Measurements from ENCODE around the gene DISP3. TPM values are rescaled to one million over a fixed set of nuclear protein-coding genes. Genes with fewer than 3 reads are reported as not detected.

Gene DISP3
- polyA plus RNA-seq, 1 experiment, result 0.02 TPM

DNA sequence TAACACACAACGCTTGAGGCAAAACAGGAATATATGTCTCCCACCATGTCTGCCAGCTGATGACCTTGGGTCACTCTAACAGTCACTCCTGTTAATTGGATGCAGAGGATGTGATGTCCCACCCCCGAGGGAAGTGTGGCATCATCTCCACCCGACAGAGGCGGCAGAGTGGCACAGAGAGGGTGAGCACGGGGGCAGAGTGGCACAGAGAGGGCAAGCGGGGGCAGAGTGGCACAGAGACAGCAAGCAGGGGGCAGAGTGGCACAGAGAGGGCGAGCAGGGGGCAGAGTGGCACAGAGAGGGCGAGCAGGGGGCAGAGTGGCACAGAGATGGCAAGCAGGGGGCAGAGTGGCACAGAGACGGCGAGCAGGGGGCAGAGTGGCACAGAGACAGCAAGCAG, 44.3 kb downstream of the DISP3 start:
- no peak for TF ChIP-seq CTCF (IDR thresholded peaks at IDR 0.05; ENCODE audit: low read depth, low read length)
- ChIA-PET POLR2A (no interaction called here), CTCF (no interaction called here)
- no peak overlapping the region for H3K27ac ChIP-seq (ENCODE audit: low read depth, low read length)
- H3K9me3 ChIP-seq (ENCODE audit: control insufficient read depth, insufficient read depth, low read length), result no peaks in the 10 kb centered on the region
- DNase-seq (ENCODE audit: low read depth, low spot score), result no peak
- no peaks in the 10 kb centered on the region for H3K27me3 ChIP-seq (ENCODE audit: control insufficient read depth, insufficient read depth, low read length)
- H3K4me3 ChIP-seq (ENCODE audit: low read depth, low read length), result no peak overlapping the region

- Histone ChIP-seq H3K4me3 (ENCODE audit: low read depth, low read length) (no peak overlapping the region), H3K27me3 (ENCODE audit: control insufficient read depth, insufficient read depth, low read length) (no peaks in the 10 kb centered on the region), H3K27ac (ENCODE audit: low read depth, low read length) (no peak overlapping the region), H3K9me3 (ENCODE audit: control insufficient read depth, insufficient read depth, low read length) (no peaks in the 10 kb centered on the region)
- CTCF ChIA-PET, result no interaction called here
- POLR2A ChIA-PET, result no interaction called here
- TF ChIP-seq CTCF (IDR thresholded peaks at IDR 0.05; ENCODE audit: low read depth, low read length), result no peak
- no peak for DNase-seq (ENCODE audit: low read depth, low spot score)
Observed at GRCh38 chr1:11523746-11524464, 45.0 kb downstream of the DISP3 start.

GRCh38 chr1:11524465-11525150, 45.7 kb downstream of the DISP3 start:
- ChIA-PET CTCF (no interaction called here), POLR2A (no interaction called here)
- Histone ChIP-seq H3K27ac (ENCODE audit: low read depth, low read length) (no peak overlapping the region), H3K9me3 (ENCODE audit: control insufficient read depth, insufficient read depth, low read length) (no peaks in the 10 kb centered on the region), H3K27me3 (ENCODE audit: control insufficient read depth, insufficient read depth, low read length) (no peaks in the 10 kb centered on the region), H3K4me3 (ENCODE audit: low read depth, low read length) (no peak overlapping the region)
- no peak for TF ChIP-seq CTCF (IDR thresholded peaks at IDR 0.05; ENCODE audit: low read depth, low read length)
- DNase-seq (ENCODE audit: low read depth, low spot score), result no peak

DNA sequence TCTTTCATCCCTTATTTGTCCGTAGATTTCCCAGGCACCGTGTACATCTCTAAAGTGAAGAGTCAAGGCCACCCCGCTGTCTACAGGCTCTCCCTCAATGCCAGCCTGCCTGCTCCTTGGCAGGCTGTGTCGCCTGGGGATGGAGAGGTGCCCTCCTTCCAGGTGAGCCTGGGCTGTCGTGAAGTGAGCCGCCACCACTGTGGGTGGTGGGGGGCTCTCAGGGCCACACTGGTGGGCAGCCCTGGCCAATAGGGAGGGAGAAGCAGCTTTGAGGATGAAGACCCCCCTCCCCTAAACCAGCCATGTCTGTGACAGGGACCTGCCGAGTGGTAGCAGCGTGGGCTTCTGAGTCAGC, 46.2 kb downstream of the DISP3 start:
- H3K27ac ChIP-seq (ENCODE audit: low read depth, low read length), result no peak overlapping the region
- no peak overlapping the region for H3K4me3 ChIP-seq (ENCODE audit: low read depth, low read length)
- ChIA-PET POLR2A (no interaction called here), CTCF (no interaction called here)
- no peak for DNase-seq (ENCODE audit: low read depth, low spot score)
- no peaks in the 10 kb centered on the region for H3K9me3 ChIP-seq (ENCODE audit: control insufficient read depth, insufficient read depth, low read length)
- no peak for TF ChIP-seq CTCF (IDR thresholded peaks at IDR 0.05; ENCODE audit: low read depth, low read length)
- no peaks in the 10 kb centered on the region for H3K27me3 ChIP-seq (ENCODE audit: control insufficient read depth, insufficient read depth, low read length)

DNA sequence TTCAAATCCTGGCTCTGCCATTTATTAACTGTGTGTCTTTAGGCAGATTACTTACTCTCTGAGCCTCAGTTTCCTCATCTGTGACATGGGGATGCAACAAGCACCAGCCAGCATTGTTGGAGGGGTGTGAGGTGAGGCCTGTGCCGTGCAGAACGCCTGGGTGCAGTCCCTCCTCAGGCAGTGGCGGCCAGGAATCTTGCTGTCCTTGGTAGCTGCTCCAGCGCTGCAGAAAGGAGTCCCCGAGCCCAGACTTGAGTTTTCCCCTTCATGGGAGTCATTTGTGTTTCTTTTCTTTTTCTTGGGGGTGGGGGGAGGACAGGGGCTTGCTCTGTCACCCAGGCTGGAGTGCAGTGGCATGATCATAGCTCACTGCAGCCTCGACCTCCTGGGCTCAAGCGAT, 46.6 kb downstream of the DISP3 start:
- Histone ChIP-seq H3K4me3 (ENCODE audit: low read depth, low read length) (no peak overlapping the region), H3K27ac (ENCODE audit: low read depth, low read length) (no peak overlapping the region), H3K27me3 (ENCODE audit: control insufficient read depth, insufficient read depth, low read length) (no peaks in the 10 kb centered on the region), H3K9me3 (ENCODE audit: control insufficient read depth, insufficient read depth, low read length) (no peaks in the 10 kb centered on the region)
- POLR2A ChIA-PET, result no interaction called here
- no peak for DNase-seq (ENCODE audit: low read depth, low spot score)
- TF ChIP-seq CTCF (IDR thresholded peaks at IDR 0.05; ENCODE audit: low read depth, low read length), result no peak
- CTCF ChIA-PET, result no interaction called here

Measured in AG04450 (cell line).